Omental fat pad (tissue), 4 donors: Measurements from ENCODE around the gene FCHSD1. TPM values are rescaled to one million over a fixed set of nuclear protein-coding genes. Genes with fewer than 3 reads are reported as not detected.
A peak's percentile ranks its signal among the peaks of the same experiment; 100 is the strongest.
"Not testable (repeated sequence)": the region's sequence is repeated elsewhere in the genome, so short reads cannot be mapped to it uniquely, and the experiment has no call there.

Source experiments
- ATAC-seq: fragments of 150-250 bp; one replicate; pipeline ENCODE4 v1.9.1; 2016; ENCODE audit warnings: mild to moderate bottlenecking, moderate library complexity; ENCODE audit not compliant: low FRiP score
- DNase-seq: peaks from one replicate; pipeline ENCODE4 v3.0.0-alpha.2; 2019; ENCODE audit warnings: low spot score
- total RNA-seq, 4 donors: library from RNA; depleted of rRNA; stranded (reverse); fragments of >200 nt; gene quantifications; one replicate each; pipeline ENCODE4 v1.1.0, GENCODE V29; 2016
- TF ChIP-seq, protein P1 (sequence below), 3 donors: fragments of 450-650 bp; IDR thresholded peaks; one replicate each; pipeline ENCODE4 v1.5.1; 2016 to 2017; ENCODE audit warnings: antibody characterized with exemption in 3 of 3, mild to moderate bottlenecking in 3 of 3, moderate library complexity in 2 of 3

The FCHSD1 gene
- total RNA-seq, 4 donors from 2014 or later, result 11.2 to 19.7 (median 15.5) TPM

DNA sequence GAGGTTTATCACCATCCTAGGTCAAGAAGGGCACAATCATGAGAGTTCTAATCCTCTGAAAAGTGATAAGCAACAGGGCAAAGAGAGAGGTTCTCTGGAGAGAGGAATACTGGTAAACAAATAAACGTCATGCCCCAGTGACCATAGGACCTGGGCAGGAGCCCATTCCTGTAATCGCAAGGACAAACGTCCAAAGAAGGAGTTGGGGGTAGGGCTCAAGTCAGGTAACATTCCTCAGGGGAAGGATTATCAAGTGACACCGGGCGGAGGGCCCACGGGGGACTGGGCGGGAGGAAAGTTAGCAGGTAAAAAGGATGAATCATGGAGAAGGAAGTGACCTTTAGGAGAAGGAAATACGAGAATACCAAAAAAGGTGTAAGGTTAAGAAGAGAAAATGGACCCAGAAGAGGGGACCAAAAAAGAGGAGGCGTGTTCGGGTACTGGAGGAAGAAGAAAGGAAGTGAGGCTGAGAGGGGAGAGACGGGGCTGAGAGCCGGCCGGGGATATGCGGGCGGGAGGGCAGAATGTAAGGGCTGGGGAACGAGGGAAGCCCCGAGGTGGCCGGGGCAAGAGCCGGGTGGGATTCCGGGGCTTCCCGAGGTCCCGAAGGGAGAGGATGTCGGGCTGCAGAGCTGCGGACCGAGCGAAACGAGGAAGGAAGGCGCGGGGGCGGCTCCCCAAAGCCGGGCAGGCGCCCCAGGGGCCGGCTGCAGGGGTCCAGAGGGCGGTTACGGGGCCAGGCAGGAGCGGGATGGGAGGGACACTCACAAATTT, 33.0 kb downstream of the FCHSD1 start:
- TF ChIP-seq, protein P1, sequence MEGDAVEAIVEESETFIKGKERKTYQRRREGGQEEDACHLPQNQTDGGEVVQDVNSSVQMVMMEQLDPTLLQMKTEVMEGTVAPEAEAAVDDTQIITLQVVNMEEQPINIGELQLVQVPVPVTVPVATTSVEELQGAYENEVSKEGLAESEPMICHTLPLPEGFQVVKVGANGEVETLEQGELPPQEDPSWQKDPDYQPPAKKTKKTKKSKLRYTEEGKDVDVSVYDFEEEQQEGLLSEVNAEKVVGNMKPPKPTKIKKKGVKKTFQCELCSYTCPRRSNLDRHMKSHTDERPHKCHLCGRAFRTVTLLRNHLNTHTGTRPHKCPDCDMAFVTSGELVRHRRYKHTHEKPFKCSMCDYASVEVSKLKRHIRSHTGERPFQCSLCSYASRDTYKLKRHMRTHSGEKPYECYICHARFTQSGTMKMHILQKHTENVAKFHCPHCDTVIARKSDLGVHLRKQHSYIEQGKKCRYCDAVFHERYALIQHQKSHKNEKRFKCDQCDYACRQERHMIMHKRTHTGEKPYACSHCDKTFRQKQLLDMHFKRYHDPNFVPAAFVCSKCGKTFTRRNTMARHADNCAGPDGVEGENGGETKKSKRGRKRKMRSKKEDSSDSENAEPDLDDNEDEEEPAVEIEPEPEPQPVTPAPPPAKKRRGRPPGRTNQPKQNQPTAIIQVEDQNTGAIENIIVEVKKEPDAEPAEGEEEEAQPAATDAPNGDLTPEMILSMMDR (IDR thresholded peaks at IDR 0.05), result no peak
- DNase-seq, result no peak
- peak; percentile 26 for ATAC-seq

DNA sequence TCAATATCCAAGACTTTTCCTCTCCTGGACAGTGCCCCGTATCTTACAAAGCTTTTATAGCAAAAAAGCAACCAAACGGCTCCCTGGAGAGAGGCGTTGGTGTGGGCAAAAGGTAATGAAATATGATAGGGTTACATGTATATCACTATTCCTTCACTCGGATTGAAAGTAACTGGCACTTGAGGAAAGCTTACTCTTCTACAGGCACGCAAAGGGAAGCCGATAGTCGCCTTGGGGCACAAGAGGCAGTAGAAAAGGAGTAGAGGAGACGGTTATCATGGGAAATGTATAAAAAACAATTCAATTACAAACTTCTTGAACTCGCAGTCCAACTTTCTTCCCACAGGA, 33.6 kb downstream of the FCHSD1 start:
- DNase-seq, result no peak
- ATAC-seq, result no peak
- TF ChIP-seq, protein P1 (IDR thresholded peaks at IDR 0.05), result no peak

DNA sequence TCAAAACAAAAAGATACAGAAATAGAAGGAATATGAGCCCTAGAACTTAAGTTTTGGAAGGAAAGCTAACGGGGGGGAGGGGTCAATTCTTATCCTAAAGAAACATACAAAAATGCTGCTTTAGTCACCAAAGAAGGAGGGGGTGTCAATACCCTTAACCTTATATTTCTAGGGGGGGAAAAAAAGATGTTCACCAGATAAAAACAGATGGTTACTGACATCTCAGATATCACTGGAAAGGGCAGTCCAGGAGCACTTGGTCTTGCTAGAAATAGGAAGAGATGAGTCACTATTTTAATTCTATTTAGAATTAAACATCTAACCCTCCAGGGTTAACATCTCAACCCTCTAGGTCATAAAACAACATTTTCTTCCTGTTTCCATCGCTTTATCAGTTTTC, 34.1 kb downstream of the FCHSD1 start:
- ATAC-seq (no peak), DNase-seq (no peak)
- TF ChIP-seq, protein P1 (IDR thresholded peaks at IDR 0.05), result no peak

DNA sequence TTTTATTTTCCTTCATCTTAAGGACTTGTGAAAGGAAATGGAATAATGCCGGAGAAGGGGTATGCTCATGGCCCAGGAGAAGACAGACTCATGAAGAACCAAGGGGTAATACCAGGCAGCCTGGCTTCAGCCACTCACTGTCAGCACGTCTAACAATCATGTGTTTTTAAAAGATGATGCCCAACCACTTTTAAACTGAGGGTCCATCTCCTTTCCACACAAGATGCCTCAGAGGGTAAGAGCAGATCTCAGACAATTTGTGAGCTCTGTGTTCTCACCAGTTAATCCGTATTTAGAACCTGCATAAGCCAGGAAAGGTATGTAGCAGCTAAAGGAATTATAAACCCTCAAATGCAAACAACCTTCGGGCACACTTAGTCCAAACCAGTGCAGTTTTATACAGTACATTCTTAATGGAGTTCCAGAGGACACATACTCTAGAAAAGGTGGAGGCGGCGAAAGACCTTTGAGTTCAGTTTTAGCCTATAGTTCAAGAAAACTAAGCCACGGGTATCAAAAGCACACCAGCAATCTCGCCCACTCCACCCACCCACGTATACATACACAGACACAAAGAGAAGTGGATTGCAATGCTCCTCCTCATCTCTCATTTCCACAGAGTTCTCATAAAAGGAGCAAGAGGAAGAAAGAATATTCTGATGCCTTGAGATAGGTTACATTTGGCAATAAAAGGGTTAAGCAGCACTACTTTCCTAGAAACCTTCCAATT, 35.1 kb downstream of the FCHSD1 start:
- ATAC-seq, result no peak
- TF ChIP-seq, protein P1 (IDR thresholded peaks at IDR 0.05), result no peak
- DNase-seq, result no peak

GRCh38 chr5:141613344-141613743, 37.9 kb downstream of the FCHSD1 start:
- ATAC-seq, result no peak
- TF ChIP-seq, protein P1 (IDR thresholded peaks at IDR 0.05), result no peak

GRCh38 chr5:141611289-141611688, 39.9 kb downstream of the FCHSD1 start:
- DNase-seq, result no peak
- TF ChIP-seq, protein P1 (IDR thresholded peaks at IDR 0.05), result no peak
- ATAC-seq, result no peak

More at GRCh38 chr5:141613344-141613743, 37.9 kb downstream of the FCHSD1 start:
- DNase-seq, result no peak

GRCh38 chr5:141609921-141610320, 41.3 kb downstream of the FCHSD1 start:
- ATAC-seq, DNase-seq: not testable (repeated sequence)
